Measurements from ENCODE around the gene EFHD1.

Gene EFHD1

DNA sequence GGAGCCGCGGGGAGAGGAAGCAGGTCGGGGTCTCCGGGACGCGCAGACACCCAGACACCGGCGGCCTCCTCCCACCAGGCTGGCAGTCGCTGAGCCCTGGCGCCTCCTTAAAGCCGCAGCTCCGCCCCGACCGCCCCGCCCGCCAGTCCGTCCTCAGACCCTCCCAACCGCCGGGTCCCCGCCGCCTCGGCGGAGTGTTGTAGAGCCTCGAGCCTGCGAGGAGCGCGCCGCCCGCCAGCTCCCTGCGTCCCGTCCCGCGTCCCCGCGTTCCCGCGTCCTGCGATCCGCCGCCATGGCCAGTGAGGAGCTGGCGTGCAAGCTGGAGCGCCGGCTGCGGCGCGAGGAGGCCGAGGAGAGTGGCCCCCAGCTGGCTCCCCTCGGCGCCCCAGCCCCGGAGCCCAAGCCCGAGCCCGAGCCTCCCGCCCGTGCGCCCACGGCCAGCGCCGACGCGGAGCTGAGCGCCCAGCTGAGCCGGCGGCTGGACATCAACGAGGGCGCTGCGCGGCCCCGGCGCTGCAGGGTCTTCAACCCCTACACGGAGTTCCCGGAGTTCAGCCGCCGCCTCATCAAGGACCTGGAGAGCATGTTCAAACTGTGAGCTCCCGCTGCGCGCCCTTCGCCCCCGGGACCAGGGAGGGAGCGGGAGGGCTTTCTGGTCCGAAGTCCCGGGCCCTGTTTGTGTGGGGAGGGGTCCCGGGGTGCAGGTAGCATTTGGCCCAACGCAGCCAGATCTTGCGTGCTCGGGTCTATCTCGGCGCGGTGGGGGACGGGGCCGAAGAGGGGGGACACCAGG lies at the start of gene EFHD1:
Gene EFHD1, plus strand, starts transcription at position 192 of the 793 bp plus-strand sequence. Its CDS starts 101 bp downstream, at position 293.
- DNase-seq (ENCODE audit: low read depth in 4 of 4, low spot score in 1 of 4) = peak; percentile 7 to 57 (median 30)

GRCh38 chr2:232584238-232584637 lies 49.2 kb upstream of the EFHD1 start:
- no peak for DNase-seq (ENCODE audit: low read depth in 4 of 4, low spot score in 1 of 4)

DNA sequence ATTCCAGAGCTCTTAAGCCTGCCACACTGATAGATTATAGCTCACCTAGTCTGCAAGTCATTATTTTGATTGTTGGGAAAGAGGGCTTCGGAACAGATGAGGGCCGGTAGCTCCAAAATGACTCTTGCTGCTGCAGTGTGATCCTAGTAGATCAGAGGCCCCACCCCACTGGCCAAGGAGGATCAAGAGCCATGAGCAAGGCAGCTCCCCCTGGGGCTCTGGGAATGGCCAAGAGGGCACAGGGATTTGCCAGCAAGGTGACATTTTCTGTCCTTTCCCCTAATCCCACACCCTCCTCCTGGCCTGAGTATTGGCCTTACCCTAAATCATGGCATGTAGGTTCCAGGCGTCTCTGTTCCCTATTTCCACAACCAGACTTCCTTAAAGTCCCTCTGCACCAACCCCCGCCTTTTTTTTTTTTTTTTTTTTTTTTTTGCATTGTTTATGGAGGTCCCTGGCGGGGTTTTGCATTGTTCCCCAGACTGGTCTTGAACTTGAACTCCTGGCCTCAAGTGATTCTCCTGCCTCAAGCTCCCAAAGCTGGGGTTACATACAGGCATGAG lies 46.4 kb upstream of the EFHD1 start:
- no peak for DNase-seq (ENCODE audit: low read depth in 4 of 4, low spot score in 1 of 4)

DNA sequence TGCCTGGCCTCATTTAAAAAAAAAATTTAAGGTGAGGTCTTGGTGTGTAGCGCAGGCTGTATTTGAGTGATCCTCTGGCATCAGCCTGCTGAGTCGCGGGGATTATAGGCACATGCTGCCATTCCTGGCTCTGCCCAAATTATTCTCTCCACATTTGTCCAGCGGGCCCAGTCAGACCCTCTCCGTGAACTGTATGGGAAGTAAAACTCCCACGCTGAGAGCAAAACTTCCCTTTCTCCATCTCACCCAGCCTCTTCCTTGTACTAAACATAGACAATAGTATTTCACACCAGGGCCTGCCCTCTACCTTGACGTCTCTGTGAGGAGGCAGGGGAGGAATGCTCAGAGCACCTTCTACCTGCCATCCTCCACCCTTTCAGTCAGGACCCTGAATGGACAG lies 45.9 kb upstream of the EFHD1 start:
- DNase-seq (ENCODE audit: low read depth in 4 of 4, low spot score in 1 of 4) = no peak

DNA sequence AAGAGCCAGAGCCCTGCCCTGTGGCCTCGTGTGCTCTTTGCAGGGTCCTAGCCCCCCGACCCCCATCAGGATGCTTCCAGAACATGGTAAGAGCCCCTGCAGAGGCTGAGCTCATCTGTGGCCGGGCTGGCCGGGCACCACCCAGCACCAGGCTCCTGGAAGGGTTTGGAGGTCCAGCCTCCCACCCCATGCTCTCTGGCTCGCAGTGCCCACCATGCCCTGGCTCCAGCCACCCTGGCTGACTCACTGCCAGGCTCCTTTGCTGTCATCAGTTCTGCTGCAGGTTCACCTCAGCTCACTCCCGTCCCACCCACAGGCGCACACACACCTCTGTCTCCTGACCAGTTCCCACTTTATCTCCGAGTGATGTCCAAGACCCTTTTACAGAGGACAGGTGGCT lies 45.4 kb upstream of the EFHD1 start:
- no peak for DNase-seq (ENCODE audit: low read depth in 4 of 4, low spot score in 1 of 4)

- no peak for DNase-seq (ENCODE audit: low read depth in 4 of 4, low spot score in 1 of 4)
Observed at GRCh38 chr2:232588680-232589585, 44.5 kb upstream of the EFHD1 start.

DNA sequence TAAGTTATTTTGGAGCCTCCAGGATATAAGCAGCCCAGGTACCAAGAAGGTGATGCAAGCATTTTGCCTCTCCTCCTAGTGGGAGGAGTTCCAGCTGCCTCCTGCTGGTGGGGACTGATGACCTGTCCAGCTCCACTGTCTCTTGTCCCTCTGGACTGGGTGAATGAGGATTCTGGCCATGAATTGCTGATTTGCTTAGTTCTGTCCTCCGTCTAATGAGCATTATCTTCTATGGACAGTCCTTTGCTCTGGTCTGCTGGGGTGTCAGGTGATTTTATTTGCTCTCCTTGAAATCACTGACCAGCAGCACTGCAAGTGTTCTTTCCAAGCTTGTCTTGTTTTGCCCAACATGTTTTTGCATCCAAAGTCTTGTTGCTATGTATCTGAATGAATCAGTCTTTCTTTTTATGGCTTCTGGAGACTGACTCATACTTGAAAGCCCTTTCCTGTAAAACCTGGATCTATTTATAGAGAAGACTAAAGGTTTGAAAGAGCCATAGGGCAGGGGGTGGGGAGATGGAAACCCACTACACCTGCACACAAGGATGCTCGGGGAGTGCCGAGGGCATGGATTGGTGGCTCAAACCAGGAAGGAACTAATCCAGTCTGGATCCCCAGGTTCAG lies 40.5 kb upstream of the EFHD1 start:
- no peak for DNase-seq (ENCODE audit: low read depth in 4 of 4, low spot score in 1 of 4)

- no peak for DNase-seq (ENCODE audit: low read depth in 4 of 4, low spot score in 1 of 4)
Observed at GRCh38 chr2:232593982-232594381, 39.4 kb upstream of the EFHD1 start.

DNA sequence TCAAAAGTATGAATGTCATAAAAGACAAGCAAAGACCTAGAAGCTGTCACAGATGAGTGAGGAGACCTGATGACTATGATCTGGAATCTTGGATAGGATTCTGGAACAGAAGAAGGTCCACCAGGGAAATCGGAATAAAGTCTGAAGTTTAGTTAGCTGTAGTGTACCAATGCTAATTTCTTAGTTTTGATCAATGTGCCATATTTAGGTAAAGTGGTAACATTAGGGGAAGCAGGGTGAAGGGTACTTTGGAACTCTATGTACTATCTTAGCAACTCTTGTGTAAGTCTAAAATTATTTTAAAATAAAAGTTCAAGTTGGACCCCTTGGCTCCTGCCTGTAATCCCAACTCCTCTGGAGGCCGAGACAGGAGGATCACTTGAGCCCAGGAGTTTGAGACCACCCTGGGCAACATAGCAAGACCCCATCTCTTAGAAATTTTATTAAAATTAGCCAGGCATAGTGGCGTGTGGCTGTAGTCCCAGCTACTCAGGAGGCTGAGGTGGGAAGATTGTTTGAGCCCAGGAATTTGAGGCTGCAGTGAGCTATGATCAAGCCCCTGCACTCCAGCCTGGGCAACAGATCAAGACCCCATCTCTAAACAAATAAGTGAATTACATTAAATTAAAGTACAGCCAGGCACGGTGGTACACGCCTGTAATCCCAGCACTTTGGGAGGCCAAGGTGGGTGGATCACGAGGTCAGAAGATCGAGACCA lies 35.9 kb upstream of the EFHD1 start:
- no peak for DNase-seq (ENCODE audit: low read depth in 4 of 4, low spot score in 1 of 4)

DNA sequence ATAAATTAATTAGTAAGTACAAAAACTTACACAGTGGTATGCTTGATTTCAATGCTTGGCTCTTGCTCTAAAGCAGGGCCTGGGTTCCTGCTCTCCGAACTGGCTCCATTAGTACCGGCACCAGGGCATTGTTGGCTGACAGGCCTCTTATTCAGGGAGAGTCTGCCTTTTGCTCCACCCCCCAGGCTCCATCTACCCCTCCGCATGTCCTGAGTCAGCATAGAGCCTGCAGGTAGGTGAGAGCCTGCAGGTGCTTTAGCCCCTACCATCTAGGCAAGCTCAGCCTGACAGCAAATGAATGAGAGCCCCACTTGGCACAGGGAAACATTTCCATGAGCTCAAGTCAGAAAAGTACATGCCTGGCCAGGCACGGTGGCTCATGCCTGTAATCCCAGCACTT lies 35.1 kb upstream of the EFHD1 start:
- DNase-seq (ENCODE audit: low read depth in 4 of 4, low spot score in 1 of 4) = no peak

GRCh38 chr2:232600053-232600773 lies 33.2 kb upstream of the EFHD1 start:
- DNase-seq (ENCODE audit: low read depth in 4 of 4, low spot score in 1 of 4) = no peak

- DNase-seq (ENCODE audit: low read depth in 4 of 4, low spot score in 1 of 4) = no peak
Observed at GRCh38 chr2:232603283-232603682, 30.1 kb upstream of the EFHD1 start.

DNA sequence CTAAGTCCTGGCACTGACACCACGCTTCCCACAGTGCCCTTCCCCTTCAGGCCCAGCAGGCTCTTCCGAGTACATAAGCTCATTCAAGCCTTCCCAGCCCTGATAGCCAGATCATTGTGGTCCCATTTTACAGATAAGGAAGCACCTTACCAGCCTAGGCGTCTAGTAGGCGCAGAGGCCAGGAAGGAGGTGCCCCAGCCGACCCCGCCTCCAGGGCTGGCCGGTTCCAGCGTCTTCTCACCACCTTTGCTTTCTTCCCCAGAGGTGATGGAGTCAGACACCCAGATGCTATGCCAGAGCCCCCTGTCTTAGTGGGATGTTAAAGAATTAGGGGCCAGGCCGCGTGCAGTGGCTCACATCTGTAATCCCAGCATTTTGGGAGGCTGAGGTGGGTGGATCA lies 28.9 kb upstream of the EFHD1 start:
- DNase-seq (ENCODE audit: low read depth in 4 of 4, low spot score in 1 of 4) = no peak

GRCh38 chr2:232607011-232607410 lies 26.4 kb upstream of the EFHD1 start:
- no peak for DNase-seq (ENCODE audit: low read depth in 4 of 4, low spot score in 1 of 4)

DNA sequence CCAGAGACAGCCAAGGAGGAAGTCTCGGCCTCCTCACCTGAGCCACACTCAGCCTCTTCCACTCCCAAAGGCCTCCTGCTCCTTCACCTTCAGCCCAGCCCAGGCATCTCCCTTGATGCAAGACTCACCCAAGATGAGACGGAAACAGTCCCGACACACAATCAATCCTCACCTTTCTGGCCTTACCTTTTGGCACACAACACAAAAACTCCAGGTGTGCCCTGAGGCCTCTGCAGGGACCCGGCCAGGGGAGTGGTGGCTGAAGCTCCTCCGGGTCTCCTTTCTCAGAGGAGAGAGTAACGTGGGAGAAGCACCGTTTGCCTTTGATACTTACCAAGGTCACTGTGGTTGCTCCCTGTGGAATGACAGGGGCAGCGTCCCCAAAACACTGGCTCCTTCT lies 23.8 kb upstream of the EFHD1 start:
- DNase-seq (ENCODE audit: low read depth in 4 of 4, low spot score in 1 of 4) = no peak

DNA sequence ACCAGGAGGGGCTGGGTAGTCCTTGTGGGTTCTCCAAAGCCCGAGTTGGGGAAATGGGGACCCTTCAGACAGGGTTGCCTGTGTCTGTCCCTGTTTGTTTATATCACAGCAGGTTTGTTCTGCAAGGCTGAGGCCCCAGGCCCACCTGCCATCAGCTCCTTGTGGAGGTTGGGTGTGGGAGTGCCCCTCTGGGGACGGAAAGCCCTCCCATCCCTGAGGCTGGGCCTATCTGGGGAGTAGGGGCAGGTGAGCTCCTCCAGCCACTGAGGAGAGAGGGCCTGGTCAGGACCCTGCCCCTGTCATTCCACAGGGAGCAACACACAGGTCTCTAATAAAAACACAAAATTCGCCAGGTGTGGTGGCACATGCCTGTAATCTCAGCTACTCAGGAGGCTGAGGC lies 23.3 kb upstream of the EFHD1 start:
- DNase-seq (ENCODE audit: low read depth in 4 of 4, low spot score in 1 of 4) = no peak

GRCh38 chr2:232611061-232611460 lies 22.3 kb upstream of the EFHD1 start:
- no peak for DNase-seq (ENCODE audit: low read depth in 4 of 4, low spot score in 1 of 4)

GRCh38 chr2:232611559-232612218 lies 21.7 kb upstream of the EFHD1 start:
- DNase-seq (ENCODE audit: low read depth in 4 of 4, low spot score in 1 of 4) = peak; percentile 47 to 61 (median 57)

DNA sequence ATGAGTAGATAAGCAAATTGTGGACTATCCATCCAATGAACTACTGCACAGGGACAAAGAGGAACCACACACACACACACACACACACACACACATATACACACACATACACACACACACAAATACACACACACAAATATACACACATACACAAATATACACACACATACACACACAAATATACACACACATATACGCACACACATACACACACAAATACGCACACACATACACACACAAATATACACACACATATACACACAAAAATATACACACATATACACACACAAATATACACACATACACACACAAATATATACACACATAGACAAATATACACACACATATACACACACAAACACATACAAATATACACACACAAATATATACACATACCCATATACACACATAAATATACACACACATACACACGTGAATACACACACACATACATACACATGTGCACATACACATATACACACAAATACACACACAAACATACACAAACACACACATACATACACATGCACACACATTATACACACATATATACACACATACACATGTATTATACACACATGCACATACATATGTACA lies 19.8 kb upstream of the EFHD1 start:
- no peak for DNase-seq (ENCODE audit: low read depth in 4 of 4, low spot score in 1 of 4)
